Measurements from ENCODE around the gene NEDD4L. TPM values are rescaled to one million over a fixed set of nuclear protein-coding genes. Genes with fewer than 3 reads are reported as not detected.

Gene NEDD4L
- total RNA-seq, 3 donors from 2014 or later: 161 to 309 (median 256) TPM

GRCh38 chr18:58045242-58046092, 1.4 kb downstream of the NEDD4L start:
- DNase-seq: peak; percentile 74 to 85 (median 79)
- H3K4me3 ChIP-seq: peak overlapping the region; percentile 77
- intact Hi-C loops (cut with DNase I, micrococcal nuclease): no loop called here
- ATAC-seq: peak; percentile 43
- H3K9me3 ChIP-seq: no peaks in the 10 kb centered on the region
- no peak for TF ChIP-seq CTCF (IDR thresholded peaks at IDR 0.05)
- peaks cover 7% of the 10 kb centered on the region for H3K4me1 ChIP-seq (ENCODE audit: low read depth)
- no peaks in the 10 kb centered on the region for H3K36me3 ChIP-seq (ENCODE audit: low read depth)

GRCh38 chr18:58046093-58046793, 2.2 kb downstream of the NEDD4L start:
- Histone ChIP-seq H3K9me3 (no peaks in the 10 kb centered on the region), H3K4me3 (no peak overlapping the region), H3K4me1 (ENCODE audit: low read depth) (peaks cover 7% of the 10 kb centered on the region), H3K36me3 (ENCODE audit: low read depth) (no peaks in the 10 kb centered on the region)
- DNase-seq (no peak), ATAC-seq (no peak)
- no peak for TF ChIP-seq CTCF (IDR thresholded peaks at IDR 0.05)
- intact Hi-C loops (cut with DNase I, micrococcal nuclease): no loop called here

GRCh38 chr18:58046794-58047555, 2.9 kb downstream of the NEDD4L start:
- Histone ChIP-seq H3K36me3 (ENCODE audit: low read depth) (no peaks in the 10 kb centered on the region), H3K9me3 (no peaks in the 10 kb centered on the region), H3K4me1 (ENCODE audit: low read depth) (peaks cover 4% of the 10 kb centered on the region), H3K4me3 (no peak overlapping the region)
- no peak for DNase-seq
- TF ChIP-seq CTCF (IDR thresholded peaks at IDR 0.05): no peak
- intact Hi-C loops (cut with DNase I, micrococcal nuclease): no loop called here
- ATAC-seq: no peak

GRCh38 chr18:58047556-58047882, 3.5 kb downstream of the NEDD4L start:
- ATAC-seq: no peak

More at GRCh38 chr18:58047556-58047882, 3.5 kb downstream of the NEDD4L start:
- no peaks in the 10 kb centered on the region for H3K36me3 ChIP-seq (ENCODE audit: low read depth)
- no peaks in the 10 kb centered on the region for H3K9me3 ChIP-seq
- no peak for DNase-seq
- no peak for TF ChIP-seq CTCF (IDR thresholded peaks at IDR 0.05)
- intact Hi-C loops (cut with DNase I, micrococcal nuclease): no loop called here
- no peak overlapping the region for H3K4me3 ChIP-seq
- peaks cover 3% of the 10 kb centered on the region for H3K4me1 ChIP-seq (ENCODE audit: low read depth)
